ENCODE data around the gene NEGR1. TPM values are rescaled to one million over a fixed set of nuclear protein-coding genes. Genes with fewer than 3 reads are reported as not detected.

Gene NEGR1
- total and polyA plus RNA-seq, 4 donors: 0.08 to 0.14 (median 0.12) TPM; not detected in 1

DNA sequence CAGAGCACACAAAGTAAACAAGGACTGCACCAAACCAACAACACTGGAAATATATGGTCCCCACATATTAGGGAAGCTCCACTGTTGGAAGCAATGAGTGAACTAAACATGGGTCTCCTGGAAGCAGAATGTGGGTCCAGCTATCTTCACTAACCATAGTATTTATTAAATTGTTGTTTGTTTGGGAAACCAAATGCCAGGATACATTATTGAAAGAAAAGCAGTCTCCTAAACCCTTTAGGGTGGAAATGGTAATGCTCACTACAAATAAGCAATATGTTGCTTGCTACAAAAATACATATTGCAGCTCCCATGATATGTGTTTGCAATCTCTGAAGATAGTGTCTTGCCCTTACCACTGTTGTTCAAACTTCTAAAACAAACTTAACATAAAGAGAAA, 2.2 kb downstream of the NEGR1 start:
- Histone ChIP-seq H3K27me3 (ENCODE audit: control insufficient read depth in 4 of 4, insufficient read depth in 4 of 4, low read length in 3 of 4) (no peaks in the 10 kb centered on the region), H3K36me3 (ENCODE audit: control insufficient read depth in 4 of 4, insufficient read depth in 3 of 4, low read depth in 1 of 4, low read length in 3 of 4) (no peaks in the 10 kb centered on the region), H3K4me3 (ENCODE audit: low read depth in 1 of 3, low read length in 3 of 3) (no peak overlapping the region), H3K9ac (ENCODE audit: low read depth in 1 of 2, low read length in 2 of 2) (no peak overlapping the region), H3K4me1 (ENCODE audit: control insufficient read depth in 4 of 4, insufficient read depth in 4 of 4, low read length in 3 of 4) (peaks cover 4 to 21% (median 19%) of the 10 kb centered on the region in 4 donors), H3K9me3 (ENCODE audit: control insufficient read depth in 4 of 4, low read length in 3 of 4) (no peaks in the 10 kb centered on the region), H3K27ac (ENCODE audit: low read depth in 1 of 2, low read length in 2 of 2) (no peak overlapping the region)
- TF ChIP-seq EGR1 (IDR thresholded peaks at IDR 0.05; ENCODE audit: low read depth in 2 of 2) (no peak), JUND (IDR thresholded peaks at IDR 0.05) (no peak), HNF4A (conservative IDR thresholded peaks at IDR 0.05) (no peak)
- no peak for DNase-seq (ENCODE audit: low spot score)

DNA sequence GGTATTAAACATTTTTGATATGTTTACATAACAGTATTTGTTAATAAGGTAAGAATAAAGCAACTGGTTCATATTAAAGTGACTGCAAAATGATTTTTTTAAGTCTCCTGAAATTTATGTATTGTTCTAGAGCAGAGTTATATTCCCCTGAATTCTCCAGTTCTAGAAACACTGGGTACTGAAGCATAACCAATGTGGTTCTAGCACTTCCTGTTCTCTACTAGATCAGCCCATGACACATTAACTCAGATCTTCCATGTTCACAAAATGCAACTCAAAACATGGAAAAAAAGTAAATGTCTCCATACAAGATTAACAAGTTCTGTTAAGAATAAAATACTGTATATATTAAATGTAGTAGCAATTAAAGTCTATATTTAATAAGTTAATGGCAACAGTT, 3.9 kb downstream of the NEGR1 start:
- Histone ChIP-seq H3K36me3 (ENCODE audit: control insufficient read depth in 4 of 4, insufficient read depth in 3 of 4, low read depth in 1 of 4, low read length in 3 of 4) (no peaks in the 10 kb centered on the region), H3K4me3 (ENCODE audit: low read depth in 1 of 3, low read length in 3 of 3) (no peak overlapping the region), H3K4me1 (ENCODE audit: control insufficient read depth in 4 of 4, insufficient read depth in 4 of 4, low read length in 3 of 4) (peaks cover 4 to 10% (median 9%) of the 10 kb centered on the region in 4 donors), H3K27me3 (ENCODE audit: control insufficient read depth in 4 of 4, insufficient read depth in 4 of 4, low read length in 3 of 4) (peaks cover 0 to 3% (median 0%) of the 10 kb centered on the region in 4 donors), H3K9ac (ENCODE audit: low read depth in 1 of 2, low read length in 2 of 2) (no peak overlapping the region), H3K9me3 (ENCODE audit: control insufficient read depth in 4 of 4, low read length in 3 of 4) (no peaks in the 10 kb centered on the region), H3K27ac (ENCODE audit: low read depth in 1 of 2, low read length in 2 of 2) (no peak overlapping the region)
- no peak for DNase-seq (ENCODE audit: low spot score)
- TF ChIP-seq RXRA (IDR thresholded peaks at IDR 0.05): no peak
- TF ChIP-seq FOXA2 (IDR thresholded peaks at IDR 0.05): no peak
- TF ChIP-seq REST (IDR thresholded peaks at IDR 0.05): no peak
- TF ChIP-seq ZBTB33 (IDR thresholded peaks at IDR 0.05): no peak
- no peak for TF ChIP-seq HNF4G (IDR thresholded peaks at IDR 0.05)
- no peak for TF ChIP-seq RAD21 (IDR thresholded peaks at IDR 0.05)
- no peak for TF ChIP-seq NR2F2 (IDR thresholded peaks at IDR 0.05)
- TF ChIP-seq JUND (IDR thresholded peaks at IDR 0.05): no peak
- no peak for TF ChIP-seq ATF3 (IDR thresholded peaks at IDR 0.05)
- no peak for TF ChIP-seq YY1 (IDR thresholded peaks at IDR 0.05)
- no peak for TF ChIP-seq MAX (IDR thresholded peaks at IDR 0.05)
- TF ChIP-seq GABPA (IDR thresholded peaks at IDR 0.05 in 1 of 2, conservative IDR thresholded peaks at IDR 0.05 in 1 of 2): no peak
- no peak for TF ChIP-seq CTCF (IDR thresholded peaks at IDR 0.05; ENCODE audit: low read depth, low read length, missing input control)
- TF ChIP-seq SP1 (IDR thresholded peaks at IDR 0.05): no peak
- no peak for TF ChIP-seq TAF1 (conservative IDR thresholded peaks at IDR 0.05)
- TF ChIP-seq FOXA1 (IDR thresholded peaks at IDR 0.05): no peak
- TF ChIP-seq HNF4A (conservative IDR thresholded peaks at IDR 0.05): no peak
- no peak for TF ChIP-seq EGR1 (IDR thresholded peaks at IDR 0.05; ENCODE audit: low read depth in 2 of 2)
